ENCODE measurements around the gene PLA2G5.
A peak's percentile ranks its signal among the peaks of the same experiment; 100 is the strongest.
"Not testable (repeated sequence)": the region's sequence is repeated elsewhere in the genome, so short reads cannot be mapped to it uniquely, and the experiment has no call there.

PLA2G5 gene

DNA sequence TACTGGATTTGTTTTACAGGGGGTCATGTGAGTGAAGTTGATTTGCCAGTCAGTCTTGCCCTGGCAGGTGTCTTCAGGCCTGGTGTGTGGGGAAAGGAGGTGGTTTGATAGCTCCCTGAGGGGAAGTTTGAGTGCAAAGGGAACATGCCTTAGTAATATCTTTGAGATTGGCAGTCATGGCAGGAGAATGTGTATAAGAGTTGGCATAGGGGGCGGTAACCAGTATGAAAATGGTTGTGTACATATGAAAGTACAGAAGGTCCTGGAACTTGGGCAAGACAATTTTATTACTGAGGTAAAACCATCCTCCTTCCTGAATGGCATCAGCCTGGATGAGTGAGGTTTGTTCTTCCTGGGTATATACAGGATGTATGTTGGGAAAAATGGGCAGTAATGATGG, 37.6 kb upstream of the PLA2G5 start:
- TF ChIP-seq ZFX (IDR thresholded peaks at IDR 0.05): no peak
- TF ChIP-seq, protein P1, sequence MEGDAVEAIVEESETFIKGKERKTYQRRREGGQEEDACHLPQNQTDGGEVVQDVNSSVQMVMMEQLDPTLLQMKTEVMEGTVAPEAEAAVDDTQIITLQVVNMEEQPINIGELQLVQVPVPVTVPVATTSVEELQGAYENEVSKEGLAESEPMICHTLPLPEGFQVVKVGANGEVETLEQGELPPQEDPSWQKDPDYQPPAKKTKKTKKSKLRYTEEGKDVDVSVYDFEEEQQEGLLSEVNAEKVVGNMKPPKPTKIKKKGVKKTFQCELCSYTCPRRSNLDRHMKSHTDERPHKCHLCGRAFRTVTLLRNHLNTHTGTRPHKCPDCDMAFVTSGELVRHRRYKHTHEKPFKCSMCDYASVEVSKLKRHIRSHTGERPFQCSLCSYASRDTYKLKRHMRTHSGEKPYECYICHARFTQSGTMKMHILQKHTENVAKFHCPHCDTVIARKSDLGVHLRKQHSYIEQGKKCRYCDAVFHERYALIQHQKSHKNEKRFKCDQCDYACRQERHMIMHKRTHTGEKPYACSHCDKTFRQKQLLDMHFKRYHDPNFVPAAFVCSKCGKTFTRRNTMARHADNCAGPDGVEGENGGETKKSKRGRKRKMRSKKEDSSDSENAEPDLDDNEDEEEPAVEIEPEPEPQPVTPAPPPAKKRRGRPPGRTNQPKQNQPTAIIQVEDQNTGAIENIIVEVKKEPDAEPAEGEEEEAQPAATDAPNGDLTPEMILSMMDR (conservative IDR thresholded peaks at IDR 0.05): no peak

DNA sequence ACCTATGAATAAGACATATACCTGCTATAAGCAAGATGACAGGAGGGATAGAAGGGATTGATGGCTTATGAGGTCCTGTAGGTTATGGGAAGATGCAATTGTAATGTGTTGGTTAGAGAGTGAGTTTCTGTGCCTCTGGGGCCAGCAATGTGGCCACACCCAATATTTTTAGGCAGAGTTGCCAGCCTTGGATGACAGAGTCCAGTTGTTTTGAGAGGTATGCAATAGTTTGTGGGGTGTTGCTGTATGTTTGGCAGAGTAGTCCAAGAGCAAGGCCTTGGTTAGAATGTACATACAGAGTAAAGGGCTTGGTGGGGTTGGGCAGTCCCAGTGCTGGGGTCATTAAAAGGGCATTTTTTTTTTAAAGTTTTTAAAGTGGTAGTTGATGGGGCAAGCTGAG, 36.6 kb upstream of the PLA2G5 start:
- TF ChIP-seq ZFX (IDR thresholded peaks at IDR 0.05): no peak
- TF ChIP-seq, protein P1 (conservative IDR thresholded peaks at IDR 0.05): no peak
- peak overlapping the region; percentile 90 for H3K27ac ChIP-seq

More for the DNA sequence above, 37.6 kb upstream of the PLA2G5 start:
- H3K27ac ChIP-seq: peak overlapping the region; percentile 90; the same call in 1 of the 2 replicates

DNA sequence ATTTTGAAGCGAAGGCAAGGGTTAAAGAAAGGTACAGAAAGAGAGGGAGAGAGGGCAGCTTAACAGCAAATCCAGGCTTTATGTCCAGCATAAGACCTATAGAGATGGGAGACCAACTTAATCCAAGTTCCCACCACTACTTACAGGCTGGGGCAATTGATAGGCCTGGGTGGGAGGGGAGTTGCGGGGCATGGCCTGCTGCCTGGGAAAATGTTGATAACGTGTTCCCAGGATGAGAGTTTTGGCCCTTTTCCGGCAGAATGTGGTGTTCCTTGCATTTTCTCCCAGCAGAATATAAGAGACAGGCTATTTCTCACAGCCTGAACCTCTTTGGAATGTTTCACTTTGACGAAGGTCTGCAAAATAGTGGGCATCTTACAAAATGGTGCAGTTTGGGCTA, 34.9 kb upstream of the PLA2G5 start:
- TF ChIP-seq, protein P1 (conservative IDR thresholded peaks at IDR 0.05): no peak
- TF ChIP-seq ZFX (IDR thresholded peaks at IDR 0.05): no peak
- H3K27ac ChIP-seq: no peak overlapping the region

DNA sequence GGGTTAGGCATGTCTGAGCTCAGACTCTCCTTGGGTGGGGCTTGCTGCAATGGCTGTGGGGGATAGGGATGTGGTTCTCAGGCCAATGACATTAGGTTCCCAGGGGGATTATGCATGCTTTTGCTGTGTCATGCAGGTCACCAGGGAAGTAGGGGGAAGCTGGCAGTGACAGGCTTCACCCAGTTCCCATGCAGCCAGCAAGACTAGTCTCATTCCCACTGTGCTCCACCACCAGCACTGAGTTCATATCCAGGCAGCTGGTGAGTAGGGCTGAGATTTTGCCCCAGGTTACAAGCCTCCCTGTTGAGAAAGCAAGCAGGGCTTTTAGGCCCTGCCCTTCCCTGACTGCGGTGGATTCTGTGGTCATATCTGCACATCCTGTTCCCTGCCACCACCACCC, 32.1 kb upstream of the PLA2G5 start:
- no peak for TF ChIP-seq ZFX (IDR thresholded peaks at IDR 0.05)
- TF ChIP-seq, protein P1 (conservative IDR thresholded peaks at IDR 0.05): no peak
- no peak overlapping the region for H3K27ac ChIP-seq

DNA sequence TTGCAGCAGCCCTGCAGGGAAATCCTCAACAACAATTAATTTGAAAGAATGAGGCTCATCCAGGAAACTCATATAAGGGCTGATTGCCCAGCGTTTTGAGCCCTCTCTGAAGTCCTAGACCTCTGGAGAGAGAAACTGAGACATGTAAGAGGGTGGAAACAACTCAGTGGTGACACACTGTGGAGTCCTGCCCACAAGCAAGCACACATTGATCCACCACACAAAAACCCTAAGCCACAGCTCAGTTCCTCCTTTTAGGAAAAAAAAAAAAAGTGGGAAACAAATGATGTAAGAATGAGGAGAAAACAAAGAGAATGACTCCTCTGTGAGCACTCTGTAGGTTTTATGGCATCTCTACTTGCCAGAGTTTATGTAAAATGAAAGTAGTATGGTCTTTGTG, 22.9 kb upstream of the PLA2G5 start:
- TF ChIP-seq, protein P1 (conservative IDR thresholded peaks at IDR 0.05): no peak
- TF ChIP-seq ZFX (IDR thresholded peaks at IDR 0.05): no peak

DNA sequence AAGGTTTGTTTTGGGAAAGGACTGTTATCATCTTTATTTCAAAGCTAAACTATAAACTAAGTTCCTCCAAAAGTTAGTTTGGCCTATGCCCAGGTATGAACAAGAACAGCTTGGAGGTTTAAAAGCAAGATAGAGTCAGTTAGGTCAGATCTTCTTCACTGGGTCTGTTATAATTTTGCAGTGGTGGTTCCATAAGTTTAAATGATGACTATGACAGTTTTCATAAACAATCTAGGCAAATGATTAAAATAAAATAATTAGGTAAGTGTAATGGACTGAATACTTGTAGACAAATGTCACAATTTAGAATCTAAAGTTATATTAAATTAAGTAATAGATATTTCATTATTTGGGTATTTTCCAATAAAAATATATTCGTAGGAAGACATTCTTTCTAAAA, 21.4 kb upstream of the PLA2G5 start:
- TF ChIP-seq ZFX (IDR thresholded peaks at IDR 0.05): no peak
- TF ChIP-seq, protein P1 (conservative IDR thresholded peaks at IDR 0.05): no peak

More for the DNA sequence above, 22.9 kb upstream of the PLA2G5 start:
- no peak overlapping the region for H3K27ac ChIP-seq

DNA sequence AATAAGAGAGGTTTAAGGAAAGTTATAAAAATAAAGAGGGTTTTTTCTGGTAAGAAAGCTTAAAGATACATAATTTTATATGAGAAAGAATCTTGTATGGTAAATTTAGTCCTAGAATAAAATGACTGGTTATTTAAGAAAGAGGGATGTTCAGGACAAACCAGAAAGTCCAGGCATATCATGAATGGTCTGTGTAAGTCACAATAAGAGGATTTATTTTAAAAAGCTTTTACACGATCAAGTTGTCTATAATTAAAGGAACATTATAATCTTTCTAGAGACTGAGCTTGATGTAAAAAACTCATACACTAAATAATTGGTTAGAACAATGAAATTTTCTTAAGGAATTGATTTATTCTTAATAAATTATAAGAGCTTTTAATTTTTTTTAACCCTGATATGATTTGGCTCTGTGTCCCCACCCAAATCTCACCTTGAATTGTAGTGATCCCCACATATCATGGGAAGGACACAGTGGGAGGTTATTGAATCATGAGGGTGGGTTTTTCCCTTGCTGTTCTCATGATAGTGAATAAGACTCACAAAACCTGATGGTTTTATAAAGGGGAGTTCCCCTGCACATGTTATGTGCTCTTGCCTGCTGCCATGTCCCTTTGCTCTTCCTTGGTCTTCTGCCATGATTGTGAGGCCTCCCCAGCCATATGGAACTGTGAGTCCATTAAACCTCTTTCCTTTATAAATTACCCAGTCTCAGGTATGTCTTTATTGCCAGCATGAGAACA, 20.8 kb upstream of the PLA2G5 start:
- not testable (repeated sequence) for H3K27ac ChIP-seq

More for the DNA sequence above, 21.4 kb upstream of the PLA2G5 start:
- H3K27ac ChIP-seq: no peak overlapping the region
